ENCODE results near the gene PPP1R3G.
"Not testable (repeated sequence)": the region's sequence is repeated elsewhere in the genome, so short reads cannot be mapped to it uniquely, and the experiment has no call there.

The PPP1R3G gene

DNA sequence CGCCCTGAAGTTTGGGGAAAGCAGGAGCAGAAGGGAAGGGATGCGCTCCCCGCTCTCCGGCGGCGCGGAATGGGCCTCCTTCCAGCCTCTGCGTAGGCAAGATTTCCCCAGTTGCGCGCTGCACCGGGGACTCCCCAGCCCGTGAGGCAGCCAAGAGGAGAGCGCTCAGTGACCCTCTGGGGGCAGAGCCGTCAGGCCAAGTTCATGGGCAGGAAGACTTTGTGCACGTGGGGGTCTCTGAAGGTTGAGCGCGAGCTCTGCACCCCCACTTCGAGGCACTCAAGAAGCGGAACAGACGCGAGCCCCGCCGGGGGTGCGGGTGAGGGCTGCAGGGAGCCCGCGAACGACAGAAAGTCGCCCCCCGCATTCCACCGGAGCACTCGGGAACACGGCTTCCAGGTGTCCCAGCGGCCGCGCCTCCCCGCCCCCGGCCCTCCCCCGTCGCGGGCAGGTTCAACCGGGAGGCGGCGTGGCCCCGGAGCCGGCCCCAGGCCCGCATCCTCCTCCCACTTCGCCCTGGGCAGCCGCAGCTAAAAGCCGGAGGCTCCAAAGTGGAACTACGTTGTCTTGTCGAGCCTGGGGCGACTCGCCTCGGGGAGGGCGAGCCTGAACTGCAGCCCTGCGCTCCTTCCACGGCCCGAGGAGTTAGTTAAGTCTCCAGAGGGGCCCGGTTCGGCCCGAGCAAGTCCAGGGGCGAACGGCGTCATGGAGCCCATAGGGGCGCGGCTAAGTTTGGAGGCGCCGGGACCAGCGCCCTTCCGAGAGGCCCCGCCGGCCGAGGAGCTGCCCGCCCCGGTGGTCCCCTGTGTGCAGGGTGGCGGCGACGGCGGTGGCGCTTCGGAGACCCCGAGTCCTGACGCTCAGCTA, at the start of gene PPP1R3G:
Gene PPP1R3G (plus strand): TSS at position 561 of the 867 bp plus-strand sequence. CDS start 145 bp downstream, at position 706.
- DNase-seq: no peak

DNA sequence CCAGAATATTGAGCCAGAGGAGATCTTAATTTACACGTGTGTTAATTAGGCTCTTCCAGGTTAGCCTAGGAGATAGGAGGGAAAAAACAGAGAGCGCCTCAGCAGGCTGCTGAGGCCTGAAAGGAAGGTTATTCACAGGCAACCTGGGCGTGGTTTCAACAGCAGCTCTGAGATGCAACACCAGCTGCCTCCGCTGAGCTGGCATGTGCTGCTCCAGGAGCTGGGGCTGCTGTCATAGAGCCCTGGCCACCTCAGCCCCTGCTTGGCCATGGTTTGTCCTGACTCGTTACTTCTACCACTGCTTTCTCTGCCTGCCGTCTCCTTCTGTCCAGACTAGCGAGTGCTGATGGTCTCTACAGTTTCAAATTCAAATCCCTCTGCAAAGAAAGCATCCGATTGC, 48.9 kb upstream of the PPP1R3G start:
- no peak for DNase-seq

DNA sequence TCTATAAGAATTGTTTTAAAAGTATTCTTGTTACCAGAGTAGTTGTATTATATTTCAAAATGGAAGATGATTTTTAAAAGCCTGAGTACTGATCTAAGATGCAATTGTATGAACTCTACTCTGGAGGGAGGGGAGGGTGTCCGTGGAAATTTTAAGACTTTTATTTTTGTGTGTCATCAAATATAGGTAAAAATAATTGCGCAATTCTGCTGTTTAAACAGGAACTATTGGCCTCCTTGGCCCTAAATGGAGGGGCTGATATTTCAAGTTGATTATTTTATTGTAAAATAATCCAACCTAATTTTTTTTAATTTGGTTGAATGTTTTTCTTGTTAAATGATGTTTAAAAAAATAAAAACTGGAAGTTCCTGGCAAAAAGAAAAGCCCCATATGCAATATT, 43.2 kb upstream of the PPP1R3G start:
- DNase-seq: no peak

DNA sequence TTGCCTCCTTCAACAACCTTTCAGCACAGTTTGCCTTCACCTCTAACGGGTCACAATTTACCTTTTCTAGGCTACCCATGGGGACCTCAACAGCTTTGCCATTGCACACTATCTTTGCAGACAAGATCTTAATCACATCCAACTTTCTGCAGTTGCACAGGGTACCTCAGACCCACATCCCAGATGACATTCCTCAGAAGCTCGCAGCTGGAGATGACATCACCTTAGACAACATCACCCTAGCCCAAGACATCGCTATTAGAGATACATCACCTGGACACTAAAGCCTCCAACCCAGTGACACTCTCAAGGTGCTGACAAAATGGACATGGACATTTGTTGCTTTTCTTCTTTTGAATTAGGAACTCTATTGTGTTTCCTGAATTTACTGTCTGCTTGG, 42.7 kb upstream of the PPP1R3G start:
- DNase-seq: no peak

DNA sequence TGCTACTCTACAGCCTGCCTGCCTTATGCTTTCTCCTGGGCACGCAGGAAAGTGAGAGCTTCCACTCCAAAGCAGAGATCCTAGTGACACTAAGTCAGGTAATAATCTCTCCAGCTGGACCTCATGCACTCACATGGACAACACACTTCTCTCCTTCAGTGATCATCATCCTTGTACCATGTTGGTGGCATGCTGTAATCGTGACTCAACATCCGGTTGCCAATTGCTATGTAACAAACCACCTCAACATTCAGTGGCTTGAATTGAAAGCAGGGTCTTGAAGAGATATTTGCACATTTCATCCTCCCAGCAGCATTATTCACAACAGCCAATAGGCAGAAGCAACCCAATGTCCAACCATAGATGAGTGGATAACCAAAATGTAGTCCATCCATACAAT, 40.3 kb upstream of the PPP1R3G start:
- no peak for DNase-seq

DNA sequence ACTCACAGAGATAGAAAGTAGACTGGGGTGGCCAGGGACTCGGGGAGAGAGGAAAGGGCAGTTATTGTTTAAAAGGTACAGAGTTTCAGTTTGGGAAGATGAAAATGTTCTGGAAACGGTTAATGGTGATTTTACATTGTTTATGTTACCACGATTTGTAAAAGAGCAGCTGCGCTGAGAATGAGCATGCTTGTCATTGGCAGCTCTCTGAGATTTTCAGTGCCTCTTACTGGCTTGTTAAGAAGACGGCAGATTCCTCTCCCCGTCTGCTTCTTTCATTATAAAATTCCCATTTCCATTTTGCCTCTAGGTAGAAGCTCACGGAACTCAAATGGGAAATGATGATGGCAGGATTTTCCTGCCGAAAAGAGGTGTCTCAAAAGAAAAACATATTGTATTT, 39.7 kb upstream of the PPP1R3G start:
- DNase-seq: no peak

DNA sequence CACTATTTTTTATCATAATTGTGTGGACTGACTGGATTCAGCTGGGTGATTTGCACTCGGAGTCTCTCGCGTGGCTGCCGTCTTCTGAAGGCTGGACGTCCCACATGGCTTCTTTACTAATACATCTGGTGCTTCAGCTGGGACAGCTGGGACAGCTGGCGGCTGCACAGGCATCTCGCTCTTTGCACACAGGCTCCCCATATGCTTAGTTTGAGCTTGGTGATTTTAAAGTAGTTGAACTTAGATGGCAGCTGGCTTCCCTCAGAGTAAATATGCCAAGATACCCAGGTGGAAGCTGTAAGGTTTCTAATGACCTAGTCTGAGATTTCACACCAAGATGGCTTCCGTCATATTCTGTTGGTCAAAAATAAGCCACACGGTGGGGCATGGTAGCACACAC, 38.7 kb upstream of the PPP1R3G start:
- DNase-seq: no peak

DNA sequence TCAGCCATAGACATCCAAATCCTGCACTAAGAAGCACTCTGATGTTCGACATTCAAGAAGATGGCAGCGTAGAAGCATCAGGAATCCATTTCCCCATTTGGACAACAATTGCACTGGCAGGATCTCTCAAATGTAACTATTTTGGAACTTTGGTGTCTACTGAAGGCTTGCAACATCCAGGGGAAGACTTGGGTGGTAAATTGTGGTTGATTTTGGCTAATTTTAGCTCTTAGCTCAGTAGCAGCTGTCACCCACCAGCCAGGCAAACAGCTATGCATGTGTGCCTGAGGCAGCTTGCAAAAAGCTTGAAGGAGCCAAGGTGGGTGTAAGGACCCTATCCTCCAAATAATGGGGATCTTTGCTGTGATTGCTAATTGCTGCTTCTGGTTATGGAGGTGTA, 35.1 kb upstream of the PPP1R3G start:
- no peak for DNase-seq

DNA sequence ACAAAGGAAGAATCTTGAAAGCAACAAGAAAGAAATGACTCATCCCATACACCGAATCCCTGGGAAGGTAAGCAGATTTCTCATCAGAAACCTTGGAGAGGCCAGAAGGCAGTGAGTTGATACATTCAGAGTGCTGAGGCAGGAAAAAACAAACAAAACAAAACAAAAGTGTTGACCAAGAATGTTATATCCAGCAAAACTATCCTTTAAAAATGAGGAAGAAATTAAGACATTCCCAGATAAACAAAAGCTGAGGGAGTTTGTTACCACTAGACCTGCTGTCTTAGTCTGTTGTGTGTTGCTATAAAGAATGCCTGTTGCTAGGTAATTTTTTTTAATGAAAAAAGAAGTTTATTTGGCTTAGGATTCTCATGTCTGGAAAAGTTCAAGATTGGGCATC, 33.7 kb upstream of the PPP1R3G start:
- no peak for DNase-seq

DNA sequence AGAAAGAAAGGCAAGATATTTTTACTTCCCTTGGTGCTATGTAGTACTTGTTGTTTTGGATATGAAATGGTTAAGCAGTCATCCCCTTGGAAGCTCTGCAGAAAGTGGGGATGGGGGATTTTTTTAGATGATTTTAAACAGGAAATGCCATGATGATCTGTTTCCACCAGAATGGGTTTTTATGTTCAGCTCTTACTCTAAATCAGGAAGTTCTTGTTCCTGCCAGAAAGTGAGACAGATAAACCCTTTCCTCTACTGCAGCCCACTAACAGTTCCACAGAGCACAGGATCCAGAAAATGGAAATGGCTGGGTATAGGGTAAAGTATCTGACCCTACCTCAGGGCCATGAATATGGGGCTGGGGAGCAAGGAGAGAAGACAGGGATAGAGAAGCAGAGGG, 32.1 kb upstream of the PPP1R3G start:
- DNase-seq: no peak

DNA sequence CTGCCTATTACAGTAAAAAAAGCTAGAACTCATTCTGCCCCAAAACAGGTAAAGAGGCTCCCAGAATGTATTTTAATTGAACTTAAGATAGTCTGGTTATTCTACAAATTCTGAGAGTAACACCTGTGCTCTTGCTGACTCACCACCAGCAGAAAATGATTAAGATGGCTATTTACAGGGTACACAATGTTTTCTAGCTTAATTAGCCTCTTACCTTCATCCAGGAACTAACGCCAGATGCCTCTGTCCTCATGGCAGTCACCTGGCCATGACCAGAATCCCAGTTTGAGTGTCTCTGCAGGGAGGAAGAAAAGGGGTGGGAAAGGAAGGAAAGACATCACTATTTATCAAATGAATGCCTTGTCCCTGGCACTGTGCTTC, 31.3 kb upstream of the PPP1R3G start:
- DNase-seq: no peak

DNA sequence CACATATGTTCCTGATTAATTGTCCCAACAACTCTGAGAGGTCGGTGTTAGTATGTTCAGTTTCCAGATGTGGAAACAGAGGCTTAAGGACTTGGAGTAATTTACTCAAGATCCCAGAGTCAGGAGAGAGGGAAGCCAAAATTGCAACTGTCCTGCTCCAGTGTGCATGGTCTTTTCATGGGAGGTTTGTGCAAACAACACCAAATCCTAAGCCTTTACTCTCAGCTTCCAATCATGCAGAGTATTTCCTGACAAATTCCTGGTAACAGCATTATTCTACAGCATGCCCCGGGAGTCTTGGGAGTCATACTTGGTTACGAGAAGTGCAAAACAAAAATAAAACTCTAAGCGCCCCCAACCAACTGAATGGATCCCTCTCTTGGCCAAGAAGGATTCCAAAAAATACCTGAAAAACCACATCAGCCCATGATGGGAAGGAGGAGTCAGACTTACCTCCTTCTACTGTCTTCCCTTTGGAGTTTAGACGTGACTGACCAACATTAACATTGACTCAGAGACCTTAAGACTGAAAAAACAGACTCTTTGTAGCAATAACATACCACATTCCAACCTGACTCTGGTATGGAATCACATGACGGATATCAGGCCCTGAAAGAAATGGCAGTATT, 30.8 kb upstream of the PPP1R3G start:
- peak; percentile 24 for DNase-seq

DNA sequence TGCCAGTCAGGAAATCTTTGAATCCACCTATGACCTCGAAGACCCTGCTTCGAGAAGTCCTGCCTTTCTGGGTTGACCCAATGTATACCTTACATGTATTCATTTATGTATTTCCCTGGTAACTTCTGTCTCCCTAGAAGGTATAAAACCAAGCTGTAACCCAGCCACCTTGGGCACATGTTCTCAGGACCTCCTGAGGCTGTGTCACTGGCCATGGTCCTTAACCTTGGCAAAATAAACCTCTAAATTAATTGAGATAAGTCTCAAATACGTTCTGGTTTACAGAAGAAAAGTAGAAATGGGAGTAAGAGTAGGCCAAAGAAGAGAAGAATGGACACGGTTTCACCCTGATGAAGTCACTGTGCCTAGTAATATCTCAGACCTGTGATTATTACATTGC, 30.0 kb upstream of the PPP1R3G start:
- DNase-seq: no peak

DNA sequence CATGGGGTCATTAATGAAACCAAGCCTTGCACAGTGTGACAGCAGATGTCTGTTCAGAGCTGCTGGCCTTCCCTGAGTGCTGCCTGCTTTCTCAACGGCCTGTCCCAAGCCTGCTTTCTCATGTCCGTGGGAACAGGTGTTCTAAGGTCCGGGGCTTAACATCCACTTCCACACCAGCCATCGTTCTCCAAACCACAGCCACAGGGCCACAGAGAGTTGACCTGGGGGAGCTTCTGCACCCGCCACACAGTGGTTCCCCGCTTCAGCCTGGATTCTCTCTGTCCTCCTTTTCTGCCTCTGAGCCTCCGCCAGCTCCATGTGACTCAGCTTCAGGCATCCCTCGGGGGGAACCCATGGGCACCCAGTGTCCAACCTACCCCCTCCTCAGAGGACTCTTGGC, 26.9 kb upstream of the PPP1R3G start:
- DNase-seq: no peak

DNA sequence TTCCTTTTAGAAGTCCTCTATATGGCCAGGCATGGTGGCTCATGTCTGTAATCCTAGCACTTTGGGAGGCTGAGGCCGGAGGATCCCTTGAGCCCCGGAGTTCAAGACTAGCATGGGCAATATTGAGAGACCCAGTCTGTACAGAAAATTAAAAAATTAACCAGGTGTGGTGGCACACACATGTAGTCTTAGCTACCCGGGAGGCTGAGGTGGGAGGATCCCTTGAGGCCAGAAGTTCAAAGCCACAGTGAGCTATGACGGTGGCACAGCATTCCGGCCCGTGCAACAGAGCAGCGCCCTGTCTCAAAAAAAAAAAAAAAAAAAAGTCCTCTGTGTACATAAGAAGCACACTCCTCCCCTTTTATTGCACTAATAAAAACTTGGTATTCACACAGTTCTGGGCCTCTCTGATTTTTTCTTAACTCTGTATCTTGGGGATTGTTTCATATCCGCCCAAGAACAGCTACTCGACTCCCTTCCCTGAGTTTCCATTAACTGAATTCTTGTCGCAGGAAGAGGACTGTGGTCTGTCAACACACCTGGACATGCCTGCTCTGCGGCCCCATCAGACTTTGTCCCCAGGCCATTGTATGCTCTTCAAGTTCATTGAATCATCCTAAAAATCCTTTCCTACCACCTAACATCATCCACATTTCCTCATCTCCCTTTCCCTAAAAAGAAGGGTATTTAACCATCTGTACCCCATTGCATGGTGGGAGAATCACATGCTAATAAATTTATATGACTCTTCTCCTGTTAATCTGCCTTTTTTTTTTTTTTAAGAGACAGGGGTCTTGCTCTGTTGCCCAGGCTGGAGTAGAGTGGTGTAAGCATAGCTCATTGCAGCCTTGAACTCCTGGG, 25.9 kb upstream of the PPP1R3G start:
- DNase-seq: no peak

DNA sequence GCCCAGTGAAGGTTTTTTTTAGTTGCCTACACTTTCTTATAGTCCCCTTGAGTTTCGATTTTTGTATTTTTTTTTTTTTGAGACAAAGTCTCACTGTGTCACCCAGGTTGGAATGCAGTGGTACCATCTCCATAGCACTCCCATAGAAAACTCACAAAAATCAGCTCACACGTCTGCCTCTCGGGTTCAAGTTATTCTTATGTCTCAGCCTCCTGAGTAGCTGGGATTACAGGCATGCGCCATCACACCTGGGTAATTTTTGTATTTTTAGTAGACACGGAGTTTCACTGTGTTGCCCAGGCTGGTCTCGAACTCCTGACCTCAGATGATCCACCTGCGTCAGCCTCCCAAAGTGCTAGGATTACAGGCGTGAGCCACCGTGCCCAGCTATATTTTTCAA, 24.7 kb upstream of the PPP1R3G start:
- DNase-seq: not testable (repeated sequence)

DNA sequence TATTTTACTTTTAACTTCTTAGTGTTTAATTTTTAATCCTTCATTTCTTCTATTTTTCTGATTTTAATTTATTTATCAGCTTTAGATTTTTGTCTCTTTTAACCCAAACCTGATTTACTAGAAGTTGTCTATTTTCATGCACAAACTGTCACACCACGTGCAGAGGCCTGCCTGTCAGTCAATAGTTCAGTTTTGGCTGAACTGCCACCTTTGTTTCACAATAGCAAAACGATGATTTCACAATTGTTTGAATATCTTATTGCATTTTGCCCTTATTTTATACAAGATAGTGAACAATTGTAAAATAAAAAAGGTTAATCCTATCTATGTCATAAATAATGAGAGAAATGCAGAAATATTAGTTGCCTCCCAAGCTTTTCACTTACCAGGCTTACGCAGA, 24.0 kb upstream of the PPP1R3G start:
- DNase-seq: no peak

DNA sequence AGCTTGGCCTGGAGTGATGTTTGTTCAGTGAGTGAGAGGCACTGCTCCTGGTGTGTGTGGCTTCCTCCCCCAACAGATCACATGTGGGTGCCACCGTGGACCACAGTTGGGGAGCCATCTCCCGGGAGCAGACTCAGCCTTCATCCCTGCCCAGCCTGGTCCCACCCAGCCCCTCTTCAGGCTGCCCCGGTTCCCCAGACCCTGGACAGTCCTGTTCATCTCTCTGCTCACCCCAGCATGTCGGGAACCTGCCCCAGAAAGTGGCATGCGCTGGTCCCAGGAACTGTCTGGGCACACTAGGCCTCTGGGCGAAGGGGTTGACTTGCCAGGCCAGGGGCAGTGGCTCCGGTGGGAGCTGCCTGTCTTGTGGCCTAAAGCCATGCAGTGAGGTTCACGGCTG, 21.5 kb upstream of the PPP1R3G start:
- DNase-seq: no peak

DNA sequence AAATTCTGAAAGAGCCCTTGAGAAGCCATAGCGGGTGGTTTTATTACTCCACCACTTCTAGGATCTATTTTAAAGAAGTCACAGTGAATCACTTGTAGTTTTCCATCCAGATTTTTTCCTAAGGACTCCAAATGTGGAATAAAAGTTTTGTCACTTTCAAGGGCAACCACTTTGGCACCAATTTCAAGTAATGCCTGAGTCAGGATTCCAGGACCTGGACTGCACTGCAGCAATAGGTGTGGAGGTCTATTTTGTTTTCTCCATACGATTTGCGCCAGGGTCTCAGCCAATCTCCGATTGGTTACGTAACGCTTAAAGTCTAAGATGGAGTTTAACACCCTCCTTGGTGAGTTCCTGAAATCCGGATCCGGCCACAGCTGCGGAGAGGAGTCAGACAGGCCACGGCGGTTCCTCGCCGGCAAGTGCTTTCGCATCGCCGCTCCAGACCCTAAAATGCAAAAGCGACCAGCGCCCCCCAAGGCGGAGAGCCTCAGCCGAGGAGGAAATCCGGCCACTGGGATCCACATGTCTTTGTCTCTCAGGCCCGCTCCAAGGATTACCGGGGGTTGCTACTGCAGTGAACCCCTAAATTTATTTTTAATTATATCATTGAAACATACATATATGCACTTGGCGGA, 18.6 kb upstream of the PPP1R3G start:
- DNase-seq: no peak

DNA sequence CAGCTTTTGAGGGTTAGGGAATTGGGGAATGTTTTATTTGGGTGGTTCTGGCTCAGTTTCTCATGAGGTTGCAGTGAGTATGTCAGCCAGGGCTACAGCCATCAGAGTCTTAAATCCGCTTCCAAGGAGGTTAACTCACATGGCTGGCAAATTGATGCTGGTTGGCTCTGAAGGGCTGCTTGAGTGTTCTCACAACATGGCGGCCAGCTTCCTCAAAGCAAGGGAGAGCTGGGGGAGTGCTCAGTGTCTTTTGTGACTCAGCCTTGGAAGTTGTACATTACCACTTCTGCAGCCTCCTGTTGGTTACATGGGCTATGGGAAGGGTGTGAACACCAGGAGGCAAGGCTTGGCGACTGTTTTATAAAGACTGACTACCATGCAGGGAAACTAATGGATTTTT, 17.8 kb upstream of the PPP1R3G start:
- DNase-seq: no peak

DNA sequence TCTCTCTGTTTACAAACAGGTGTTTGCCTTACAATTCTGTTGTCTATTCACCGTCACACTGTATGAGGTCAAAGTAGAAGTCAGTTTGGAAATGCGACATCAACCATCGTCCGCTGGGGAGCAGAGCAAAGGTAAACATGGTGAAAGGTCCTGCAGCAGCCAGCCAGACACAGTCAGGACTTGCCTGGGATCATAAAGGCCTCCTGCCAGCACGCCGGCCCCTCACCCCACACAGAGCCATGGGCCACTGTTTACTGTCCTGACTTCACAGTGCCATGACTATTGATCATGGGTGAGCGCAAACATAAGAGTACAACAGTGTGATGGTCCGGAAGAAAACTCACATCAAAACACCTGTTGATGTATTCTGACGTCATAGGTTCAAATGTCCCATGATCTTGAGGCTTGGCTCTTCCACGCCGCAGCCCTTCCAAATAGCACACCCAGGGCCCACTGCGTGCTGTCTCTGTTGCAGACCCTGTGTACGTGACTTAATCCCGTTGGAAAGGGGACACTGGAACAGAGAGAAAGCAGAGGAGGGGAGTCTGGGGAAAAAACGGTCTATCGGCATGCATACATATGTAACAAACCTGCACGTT, 16.9 kb upstream of the PPP1R3G start:
- DNase-seq: no peak

DNA sequence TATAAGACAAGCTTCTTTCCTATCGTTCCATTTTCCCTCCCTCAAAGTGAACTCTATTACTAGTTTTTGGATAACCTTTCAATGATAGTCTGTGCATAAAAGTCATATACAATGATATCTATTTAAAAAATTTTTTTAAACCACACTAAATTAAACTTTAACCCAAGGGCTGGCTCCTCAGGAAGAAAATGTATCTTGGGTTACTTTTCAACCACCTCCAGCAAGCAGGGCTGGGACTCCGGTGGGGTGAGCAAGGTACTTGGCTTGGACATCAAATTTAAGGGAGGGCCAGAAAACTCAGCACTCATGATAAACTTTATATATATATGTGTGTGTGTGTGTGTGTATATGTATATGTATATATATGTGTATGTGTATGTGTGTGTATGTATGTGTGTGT, 13.9 kb upstream of the PPP1R3G start:
- no peak for DNase-seq

DNA sequence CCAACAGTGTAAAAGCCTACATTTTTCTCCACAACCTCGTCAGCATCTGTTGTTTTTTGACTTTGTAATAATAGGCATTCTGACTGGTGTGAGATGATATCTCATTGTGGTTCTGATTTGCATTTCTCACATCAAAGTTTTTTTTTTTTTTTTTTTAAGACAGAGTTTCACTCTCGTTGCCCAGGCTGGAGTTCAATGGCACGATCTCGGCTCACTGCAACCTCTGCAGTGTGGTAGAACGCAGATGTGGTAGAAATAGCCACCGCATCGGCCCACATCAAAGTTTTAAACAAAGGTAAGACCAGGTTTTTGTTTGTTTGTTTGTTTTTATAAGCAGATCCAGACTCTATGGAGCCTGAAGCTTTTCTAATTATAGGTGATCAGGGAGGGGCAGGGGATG, 12.7 kb upstream of the PPP1R3G start:
- no peak for DNase-seq

Data from kidney glomerular epithelial cell (primary cell).